ENCODE measurements around the gene LRRFIP2.

GRCh38 chr3:37116998-37117397 lies 57.4 kb downstream of the LRRFIP2 start:
- no peak for TF ChIP-seq POLR2A (IDR thresholded peaks at IDR 0.05)
- no peak for TF ChIP-seq CTCF (IDR thresholded peaks at IDR 0.05)
- TF ChIP-seq EP300 (IDR thresholded peaks at IDR 0.05), result no peak

Data from suprapubic skin (tissue), 3 donors.